Hypothalamus (tissue), 51 donors: Measurements from ENCODE around the gene FBLN7.

ENCODE experiments used
- DNase-seq, 51 donors: peaks; one replicate each; lab custom pipeline; 2025; lab: John Stamatoyannopoulos, UW

FBLN7 gene

DNA sequence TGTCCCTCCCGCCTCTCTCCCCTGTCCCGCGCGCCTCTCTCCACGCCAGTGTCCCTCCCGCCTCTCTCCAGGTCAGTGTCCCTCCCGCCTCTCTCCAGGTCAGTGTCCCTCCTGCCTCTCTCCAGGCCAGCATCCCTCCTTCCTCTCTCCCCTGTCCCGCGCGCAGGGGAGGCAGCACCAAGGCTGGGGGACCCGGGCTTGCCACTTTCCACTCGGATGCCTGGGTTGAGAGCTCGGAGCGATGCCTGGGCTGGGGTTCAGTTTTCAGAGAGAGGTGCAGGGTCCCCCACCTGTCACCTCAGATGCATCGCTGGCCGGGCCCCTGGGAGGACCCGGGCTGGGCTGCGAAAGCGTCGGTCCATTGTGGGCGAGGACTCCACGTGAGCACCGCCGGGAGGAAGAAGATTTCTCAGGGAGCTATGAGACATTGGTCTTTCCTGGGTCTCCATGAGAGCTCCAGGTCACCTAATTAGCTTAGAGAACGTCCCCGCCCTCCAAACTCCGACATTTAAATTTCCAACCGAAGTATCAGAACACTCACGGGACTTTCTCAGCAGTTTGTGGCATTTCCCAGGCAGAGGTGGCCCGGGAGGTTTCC is 2.1 kb downstream of the FBLN7 start:
- DNase-seq, result no peak

DNA sequence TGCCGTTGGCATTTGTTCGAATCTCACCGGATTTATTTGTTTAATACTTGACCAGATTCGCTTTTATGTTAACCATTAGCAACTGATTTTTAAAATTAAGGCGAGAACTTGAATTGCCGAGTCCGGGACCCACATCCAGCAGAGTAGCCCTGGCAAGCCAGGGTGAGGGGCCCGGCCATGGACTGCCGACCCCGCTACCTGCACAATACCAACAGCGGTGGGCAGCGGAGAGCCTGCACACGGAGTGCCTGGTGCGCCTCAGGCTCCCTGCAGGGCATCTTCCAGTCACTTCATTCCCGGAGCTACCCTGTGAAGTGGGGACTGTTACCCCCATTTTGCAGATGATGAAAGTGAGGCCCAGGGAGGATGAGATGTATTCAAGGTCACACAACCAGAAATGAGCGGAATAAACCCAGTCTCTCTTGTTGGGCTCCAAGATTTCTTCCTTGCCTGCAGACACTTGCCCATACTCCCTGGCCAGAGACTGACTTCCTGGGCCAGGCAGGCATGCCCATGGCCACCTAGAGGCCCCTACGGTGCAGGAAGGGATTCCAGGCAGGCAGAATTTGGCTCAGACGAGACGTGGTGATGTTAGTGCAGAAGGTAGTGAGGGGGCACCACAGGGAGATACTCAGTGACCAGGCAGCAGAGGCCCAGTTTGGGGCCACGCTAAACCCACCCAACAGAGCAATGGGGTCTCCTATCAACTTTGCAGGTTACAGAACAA is 2.9 kb downstream of the FBLN7 start:
- DNase-seq, result no peak

DNA sequence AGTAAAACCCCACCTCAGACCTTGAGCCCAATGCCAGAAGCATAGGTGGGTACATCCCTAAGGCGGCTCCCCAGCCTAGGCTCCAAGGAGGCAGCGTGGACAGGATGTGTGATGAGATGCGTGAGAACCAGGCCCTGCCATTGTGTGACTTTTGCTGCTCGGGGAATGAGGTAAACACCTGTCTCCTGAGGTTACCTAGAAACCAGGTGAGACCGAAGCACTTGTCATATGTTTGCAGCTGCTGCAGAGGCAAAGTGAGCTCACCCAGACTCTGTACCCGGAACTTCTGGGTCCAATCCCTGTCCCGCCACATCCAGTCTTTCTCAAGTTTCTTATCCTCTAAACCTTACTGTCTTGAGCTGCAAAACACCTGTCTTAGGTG is 3.4 kb downstream of the FBLN7 start:
- no peak for DNase-seq

DNA sequence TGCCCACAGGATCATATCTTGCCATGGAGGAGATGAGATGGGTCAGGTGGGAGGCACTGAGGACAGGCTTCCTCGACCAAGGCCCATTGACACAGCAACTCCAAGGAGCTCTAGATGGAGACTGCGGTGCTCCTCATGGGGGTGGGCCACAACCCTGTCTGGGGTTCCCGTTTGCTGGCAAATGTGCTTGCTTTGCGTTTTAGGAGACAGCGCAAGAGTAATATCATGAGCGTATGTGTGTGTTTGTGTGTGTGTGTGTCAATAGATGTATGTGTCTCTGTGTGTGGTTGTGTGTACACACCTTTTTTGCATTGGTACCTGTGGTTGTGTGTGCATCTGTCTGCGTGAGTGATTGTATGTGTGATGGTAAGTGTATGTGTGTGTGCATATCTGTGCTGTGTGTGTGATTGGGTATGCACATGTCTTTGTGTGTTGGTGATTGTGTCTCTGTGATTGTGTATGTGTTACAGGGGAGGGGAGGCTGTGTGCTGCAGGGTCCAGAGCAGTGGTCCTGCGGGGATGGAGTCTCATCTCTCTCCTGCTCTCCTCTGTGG is 4.4 kb downstream of the FBLN7 start:
- DNase-seq, result no peak

DNA sequence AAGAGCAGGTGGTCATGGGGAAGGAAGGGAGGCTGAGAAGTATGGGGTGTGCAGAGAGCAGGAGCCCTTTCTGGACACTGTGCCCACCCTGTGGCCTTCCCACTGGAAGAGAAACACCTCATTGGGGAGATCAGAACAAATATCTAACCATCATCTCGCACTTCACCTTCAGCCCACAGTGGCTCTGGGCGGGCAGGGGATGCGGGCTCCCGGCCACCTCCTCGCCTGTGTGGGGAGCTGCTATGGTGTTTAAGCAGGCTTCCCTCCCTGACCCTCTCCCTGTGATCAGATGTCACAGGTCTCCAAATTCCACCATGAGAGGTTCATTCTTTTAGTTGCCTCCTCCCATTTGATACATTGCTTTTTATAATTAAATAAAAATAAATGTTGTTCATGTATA is 5.0 kb downstream of the FBLN7 start:
- DNase-seq, result no peak

DNA sequence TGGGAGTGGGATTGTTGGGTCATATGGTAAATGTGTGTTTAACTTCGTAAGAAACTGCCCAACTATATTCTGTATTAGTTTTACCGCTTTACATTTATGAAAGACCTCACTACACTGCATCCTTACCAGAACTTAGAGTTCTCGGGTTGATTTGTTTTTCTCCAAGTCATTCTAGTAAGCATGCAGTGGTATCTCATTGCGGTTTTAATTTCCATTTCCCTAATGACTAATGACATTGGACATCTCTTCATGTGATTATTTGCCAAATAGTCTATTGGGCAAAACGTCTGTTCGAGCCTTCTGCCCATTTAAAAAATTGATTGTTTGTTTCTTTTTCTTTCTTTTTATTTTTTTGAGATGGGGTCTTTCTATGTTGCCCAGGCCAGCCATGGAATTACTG is 6.8 kb downstream of the FBLN7 start:
- DNase-seq, result no peak

DNA sequence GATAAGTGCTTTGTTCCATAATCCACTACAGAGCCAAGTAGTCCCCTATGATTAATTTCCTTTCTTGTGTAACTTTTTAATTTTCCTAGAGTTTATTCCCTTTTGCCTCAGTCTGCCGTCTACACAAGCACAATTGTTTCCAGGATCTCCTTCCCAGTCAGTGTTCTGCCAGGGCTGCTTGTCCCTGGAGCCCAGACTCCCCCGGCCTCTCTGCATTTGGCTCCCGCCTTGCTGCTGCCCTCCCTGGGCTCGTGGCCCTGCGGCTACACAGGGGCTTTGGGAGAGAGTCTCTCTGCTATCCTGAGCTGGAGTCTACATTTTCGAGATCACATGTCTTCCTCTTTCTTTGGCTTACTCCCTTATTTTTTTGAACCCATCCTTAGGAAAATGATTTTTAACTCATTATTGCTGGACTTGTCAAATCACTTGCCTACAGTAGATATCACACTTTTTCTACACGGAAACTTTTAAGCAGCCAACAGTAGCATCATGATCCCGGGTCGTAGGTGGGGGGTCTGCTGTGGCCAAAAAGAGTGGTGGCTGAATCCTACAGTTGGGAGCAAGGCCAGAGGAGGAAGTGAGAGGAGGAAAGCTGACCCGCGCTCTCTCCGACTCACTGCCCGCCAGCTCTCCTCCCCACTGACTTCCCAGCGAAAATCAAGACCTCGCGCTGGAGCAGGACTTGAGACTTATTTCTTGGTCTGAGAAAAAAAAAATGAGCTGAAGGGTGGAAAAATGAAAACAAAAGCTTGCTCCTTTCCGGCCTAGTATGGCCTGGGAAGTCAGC is 9.4 kb downstream of the FBLN7 start:
- DNase-seq, result no peak

DNA sequence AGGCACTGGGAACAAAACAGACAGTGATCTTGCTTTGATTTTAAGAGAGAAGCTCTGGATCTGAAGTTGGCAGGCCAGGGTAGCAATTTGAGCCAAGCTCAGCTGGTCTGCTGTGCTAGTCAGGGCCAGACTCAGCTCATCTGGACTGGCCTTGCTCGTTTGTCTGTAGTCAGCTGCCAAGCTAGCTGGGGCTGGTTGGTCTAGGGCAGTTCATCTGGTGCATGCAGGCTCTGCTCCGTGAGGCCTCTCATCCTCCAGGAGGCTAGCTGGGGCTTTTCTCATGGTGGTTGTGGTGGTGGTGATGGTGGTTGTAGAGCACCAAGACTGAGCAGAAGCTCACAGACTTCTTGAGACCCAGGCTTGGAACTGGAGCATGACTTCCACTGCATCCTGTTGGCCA is 10.3 kb downstream of the FBLN7 start:
- DNase-seq, result no peak

DNA sequence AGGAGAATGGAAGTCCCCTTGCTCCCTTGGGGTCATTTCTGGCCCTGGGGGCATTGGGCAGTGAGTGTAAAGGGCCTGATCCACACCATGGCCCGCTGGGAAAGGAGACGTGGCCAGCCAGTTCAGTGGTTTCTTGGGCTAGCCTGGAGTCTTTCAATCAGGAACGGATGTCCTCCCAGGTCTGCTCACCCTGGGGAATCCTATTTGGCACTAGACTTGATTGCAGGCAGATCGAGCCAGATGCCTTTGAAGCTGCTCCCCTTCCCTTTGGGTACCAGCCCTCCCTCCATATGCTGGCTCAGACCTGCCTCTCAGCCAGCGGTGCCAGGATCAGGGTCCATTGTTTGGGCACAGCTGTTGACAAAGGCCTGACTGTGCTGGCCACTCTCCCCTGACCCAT is 11.0 kb downstream of the FBLN7 start:
- no peak for DNase-seq

DNA sequence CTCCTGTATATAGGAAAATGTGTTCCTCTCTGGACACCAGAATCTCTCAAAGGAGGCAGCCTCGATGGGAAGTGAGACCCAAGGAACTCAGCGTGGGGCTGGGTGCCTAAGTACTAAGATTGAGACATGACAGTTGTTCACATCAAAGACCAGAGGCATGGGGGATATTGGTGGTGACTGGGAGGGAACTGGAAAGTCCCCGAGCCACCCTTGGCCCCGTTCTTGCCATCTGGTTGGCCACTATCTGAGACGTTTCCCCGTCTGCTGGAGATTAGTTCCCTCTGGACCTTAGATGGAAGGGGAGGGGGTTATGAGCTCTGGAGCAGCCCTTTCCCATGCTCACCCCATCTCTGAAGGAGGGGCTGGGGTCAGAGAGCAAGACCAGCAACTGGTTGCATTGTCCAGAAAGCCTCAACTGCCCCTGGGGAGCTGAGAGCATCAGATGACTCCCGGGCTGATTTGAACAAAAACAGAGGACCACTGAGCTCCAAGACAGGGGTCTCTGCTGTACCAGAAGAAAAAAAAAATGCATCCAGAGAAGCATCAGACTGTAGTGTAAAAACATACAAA is 11.8 kb downstream of the FBLN7 start:
- no peak for DNase-seq

DNA sequence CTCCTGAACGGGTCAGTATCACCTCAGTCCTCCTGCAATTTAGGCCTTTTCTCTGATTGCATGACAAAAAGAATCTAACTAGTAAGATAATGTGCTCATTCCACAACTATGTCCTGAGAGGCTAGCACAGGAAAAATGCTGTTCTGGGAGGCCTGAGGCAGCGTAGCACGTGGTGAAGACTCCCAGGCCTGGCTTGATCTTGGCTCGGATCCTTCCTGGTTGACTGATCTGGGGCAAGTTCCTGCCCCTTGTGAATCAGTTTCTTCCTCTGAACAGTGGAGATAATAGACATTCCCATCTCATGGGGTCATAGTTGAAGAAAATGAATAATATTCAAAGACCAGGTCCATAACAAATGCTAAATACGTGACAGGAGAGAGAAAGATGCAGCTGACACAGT is 12.3 kb downstream of the FBLN7 start:
- DNase-seq, result no peak

DNA sequence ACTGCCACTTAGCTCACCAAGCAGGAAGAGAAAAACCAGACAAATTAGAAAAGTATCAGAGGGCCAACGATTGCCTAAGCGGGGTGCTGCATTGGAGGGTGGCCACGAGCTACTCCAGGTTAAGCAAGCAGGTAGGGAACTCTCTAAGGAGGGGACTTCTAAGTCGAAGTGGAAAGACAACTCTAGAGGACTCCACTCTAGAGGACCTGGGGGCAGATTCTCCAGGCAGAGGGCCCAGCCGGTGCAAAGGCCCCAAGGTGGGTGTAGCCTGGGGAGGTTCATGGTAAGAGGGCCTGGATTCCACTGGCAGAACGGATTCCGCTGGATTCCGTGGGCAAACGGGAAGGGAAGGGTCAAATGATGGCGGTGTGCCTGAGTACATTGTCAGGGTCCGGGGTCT is 12.7 kb downstream of the FBLN7 start:
- DNase-seq, result no peak

DNA sequence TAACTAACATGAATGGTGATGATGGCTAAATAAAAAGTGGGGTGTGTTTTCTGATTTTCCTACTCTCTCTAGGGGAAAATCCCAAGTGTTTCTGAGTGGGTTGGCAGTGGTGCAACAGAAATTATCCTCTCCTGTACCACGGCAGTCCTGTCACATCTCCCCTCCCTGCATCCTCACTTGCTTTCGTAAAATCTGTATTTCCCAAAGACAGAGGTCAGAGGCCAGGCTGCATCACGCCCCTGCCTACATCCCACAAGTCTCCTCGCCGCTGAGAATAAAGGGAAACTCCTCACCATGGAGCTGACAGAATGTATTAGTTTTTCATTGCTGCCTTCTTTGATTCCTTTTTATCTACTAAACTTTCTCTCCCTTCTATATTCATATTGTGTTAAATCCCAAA is 13.1 kb downstream of the FBLN7 start:
- no peak for DNase-seq

DNA sequence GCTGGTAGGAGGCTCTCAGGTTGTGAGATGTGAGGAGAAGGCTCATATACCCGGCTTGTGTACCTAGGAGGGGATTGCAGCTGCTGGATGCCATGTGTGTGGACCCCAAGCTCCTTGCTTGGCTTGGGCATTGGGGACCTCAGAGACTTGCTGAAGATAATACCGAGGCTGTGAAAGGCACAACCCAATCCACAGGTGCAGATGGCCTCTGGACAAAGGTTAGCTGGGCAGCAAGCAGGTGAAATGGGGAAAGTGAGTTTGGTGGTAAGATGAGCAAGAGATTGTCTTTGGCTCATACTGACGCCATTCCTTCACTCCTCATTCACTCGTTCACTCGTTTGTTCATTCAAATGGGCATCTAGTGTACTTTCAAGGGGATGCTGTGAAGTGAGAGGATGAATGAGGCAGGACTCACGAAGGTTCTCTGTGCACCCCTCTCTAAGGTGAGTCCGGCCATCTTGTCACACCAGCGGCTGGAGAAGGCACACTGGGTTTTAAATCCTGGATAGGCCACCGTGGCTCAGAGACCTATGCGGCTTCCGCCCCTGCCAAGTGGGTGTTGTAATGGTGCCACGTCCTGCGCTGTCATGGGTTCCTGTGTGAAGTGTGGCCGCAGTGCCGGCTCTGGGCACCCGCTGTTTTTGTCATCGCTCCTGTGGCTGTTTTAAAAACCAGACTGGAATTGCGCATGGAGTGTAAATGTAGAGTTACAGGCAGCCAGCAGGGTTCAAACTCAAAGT is 13.7 kb downstream of the FBLN7 start:
- no peak for DNase-seq

DNA sequence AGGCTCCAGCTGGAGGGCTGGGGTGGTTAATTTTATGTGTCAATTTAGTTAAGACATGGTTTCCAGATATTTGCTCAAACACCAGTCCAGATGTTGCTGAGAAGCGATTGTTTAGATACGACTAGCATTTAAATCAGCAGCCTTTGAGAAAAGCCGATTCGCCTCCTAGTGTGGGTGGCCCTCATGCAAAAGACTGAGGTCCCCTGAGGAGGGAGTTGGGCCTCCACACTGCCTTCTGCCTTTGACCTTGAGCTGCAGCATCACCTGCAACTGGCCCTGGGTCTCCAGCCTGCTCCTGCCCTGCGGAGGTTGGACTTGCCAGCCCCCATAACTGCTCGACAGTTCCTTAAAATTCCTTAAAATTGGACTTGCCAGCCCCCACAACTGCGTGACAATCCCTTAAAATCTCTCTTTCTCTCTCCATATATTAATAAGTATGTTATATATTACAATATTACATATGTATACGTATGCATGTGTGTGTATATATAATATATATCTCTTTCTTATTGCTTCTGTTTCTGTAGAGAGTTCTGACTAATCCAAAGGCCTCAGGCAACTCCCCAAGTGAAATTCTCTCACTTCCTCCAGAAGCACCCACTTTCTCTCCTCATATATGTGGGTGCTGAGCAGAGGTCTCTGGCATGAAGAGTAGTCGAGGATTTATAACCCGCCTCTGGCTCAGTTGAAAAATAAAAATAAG is 14.4 kb downstream of the FBLN7 start:
- no peak for DNase-seq

DNA sequence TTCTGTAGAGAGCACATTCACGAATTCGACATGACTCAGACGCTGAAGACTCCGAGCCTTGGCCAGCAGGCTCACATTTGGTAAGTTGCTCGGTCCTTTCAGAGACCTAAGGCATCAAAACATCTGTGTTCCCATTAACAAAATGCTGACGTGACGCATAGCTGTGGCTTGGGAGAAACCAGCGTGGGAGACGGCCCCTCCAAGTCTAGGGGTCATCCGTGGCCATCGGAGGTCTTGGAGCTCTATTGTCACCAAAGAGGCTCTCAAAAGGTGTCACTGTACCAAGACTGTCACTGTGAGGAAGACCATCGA is 14.9 kb downstream of the FBLN7 start:
- DNase-seq, result no peak

DNA sequence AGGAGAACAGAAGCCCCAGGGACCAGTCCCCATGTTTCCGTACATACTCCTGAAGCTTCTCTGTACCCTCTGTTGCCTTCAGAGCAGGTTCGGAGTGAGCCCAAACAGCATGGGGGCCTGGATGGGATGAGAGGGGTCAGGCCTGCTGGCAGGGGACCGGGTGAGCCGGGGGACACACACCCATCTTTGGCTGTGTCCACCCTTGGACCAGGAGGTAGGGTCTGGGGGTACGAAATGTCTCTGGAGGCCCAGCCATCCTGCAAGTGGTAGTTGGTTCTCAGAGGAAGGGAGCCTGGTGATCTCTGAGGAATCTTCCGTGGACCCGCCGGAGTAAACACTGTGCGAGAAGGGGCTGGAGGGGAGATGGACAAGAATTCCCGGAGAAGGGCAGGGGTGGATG is 15.3 kb downstream of the FBLN7 start:
- DNase-seq, result no peak

DNA sequence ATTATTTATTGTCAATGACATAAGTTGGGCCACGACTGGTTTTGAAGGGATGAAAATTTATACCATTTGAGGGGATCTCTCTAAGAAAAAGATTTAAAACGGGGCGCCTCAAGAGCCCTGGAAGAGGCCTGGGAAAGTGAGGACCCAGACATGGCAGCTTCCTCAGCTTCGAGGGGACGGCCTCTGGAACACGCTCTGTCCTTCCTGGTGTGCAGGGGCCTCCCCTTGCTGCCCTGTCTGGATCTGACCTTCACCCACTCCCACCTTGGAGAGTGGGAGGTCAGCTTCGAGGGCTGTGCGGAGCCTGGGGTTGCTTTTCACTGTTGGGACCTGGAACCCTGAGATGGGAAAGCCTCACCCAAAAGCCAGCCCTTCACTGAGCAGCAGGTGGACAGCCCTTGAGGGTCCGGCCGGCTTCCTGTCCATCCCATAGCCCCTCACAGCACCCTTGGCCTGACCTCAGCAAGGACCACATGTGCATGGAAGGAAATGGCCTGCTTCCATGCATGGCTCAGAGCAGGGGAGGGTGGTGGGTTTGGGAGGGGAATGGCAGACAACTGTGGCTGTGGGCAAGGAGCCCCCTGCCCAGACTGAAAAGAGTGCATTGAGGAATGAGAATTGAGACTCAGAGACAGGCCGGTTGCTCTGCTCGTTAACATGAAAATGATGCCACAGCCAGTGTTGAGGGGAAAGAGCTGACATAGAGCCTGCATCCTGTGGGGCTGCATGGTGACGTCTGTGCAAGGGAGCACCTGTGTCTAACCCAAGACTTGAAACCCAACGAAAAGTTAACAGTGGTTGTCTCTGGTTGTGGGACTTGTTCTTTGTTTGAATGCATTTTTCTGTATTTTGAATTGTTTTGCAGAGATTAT is 16.3 kb downstream of the FBLN7 start:
- DNase-seq, result no peak
